Measurements from ENCODE around the gene FLYWCH1.

The FLYWCH1 gene

DNA sequence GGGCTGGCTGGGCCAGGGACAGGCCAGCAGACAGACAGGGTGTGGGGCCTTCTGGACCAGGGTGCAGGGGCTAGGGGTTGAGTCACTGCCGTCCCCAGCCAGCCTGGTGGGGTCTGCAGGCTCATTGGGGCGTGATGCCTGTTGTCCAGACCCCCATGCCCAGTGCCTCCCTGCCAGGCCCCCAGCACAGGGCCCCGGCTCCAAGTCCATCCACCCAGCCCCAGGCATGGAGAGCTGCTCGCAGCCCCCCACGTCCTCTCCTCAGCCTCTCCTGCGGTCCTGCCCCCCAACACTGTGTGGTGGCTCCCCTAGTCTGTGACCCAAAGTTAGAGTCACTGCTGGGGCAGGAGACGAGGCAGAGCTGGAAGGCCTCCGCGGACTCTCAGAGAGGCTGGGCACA lies 75.6 kb downstream of the FLYWCH1 start:
- Mint-ChIP-seq H3K4me3 (no peak overlapping the region), H3K27me3 (peaks cover 37% of the 10 kb centered on the region), H3K4me1 (peaks cover 11% of the 10 kb centered on the region)

DNA sequence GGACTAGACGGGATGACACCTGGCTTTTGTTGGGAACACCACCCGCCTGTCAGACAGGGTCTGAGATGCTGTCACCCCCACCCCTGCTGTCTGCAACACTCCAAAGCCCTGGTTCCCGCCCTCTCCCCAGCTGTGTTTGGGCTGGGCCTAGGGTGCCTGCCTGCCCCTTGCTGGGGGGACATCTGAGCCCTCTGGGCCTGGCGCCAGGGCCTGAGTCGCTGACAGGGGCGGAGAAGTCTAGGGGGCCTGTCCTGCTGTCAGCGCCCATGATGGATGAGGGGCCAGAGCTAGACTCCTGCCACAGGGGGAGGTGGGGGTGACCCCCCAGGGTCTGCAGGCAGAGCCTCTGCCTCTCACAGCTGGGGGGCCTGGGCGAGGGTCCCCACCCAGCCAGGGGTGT lies 76.1 kb downstream of the FLYWCH1 start:
- peaks cover 7% of the 10 kb centered on the region for H3K4me1 Mint-ChIP-seq
- H3K27ac Mint-ChIP-seq, result no peak overlapping the region
- no peak for DNase-seq
- H3K27me3 Mint-ChIP-seq, result peaks cover 31% of the 10 kb centered on the region
- no peak overlapping the region for H3K4me3 Mint-ChIP-seq
- ATAC-seq, result no peak
- no peaks in the 10 kb centered on the region for H3K9me3 Mint-ChIP-seq

More for the DNA sequence above, 75.6 kb downstream of the FLYWCH1 start:
- H3K27ac Mint-ChIP-seq, result no peak overlapping the region
- ATAC-seq (no peak), DNase-seq (no peak)
- H3K9me3 Mint-ChIP-seq, result no peaks in the 10 kb centered on the region

DNA sequence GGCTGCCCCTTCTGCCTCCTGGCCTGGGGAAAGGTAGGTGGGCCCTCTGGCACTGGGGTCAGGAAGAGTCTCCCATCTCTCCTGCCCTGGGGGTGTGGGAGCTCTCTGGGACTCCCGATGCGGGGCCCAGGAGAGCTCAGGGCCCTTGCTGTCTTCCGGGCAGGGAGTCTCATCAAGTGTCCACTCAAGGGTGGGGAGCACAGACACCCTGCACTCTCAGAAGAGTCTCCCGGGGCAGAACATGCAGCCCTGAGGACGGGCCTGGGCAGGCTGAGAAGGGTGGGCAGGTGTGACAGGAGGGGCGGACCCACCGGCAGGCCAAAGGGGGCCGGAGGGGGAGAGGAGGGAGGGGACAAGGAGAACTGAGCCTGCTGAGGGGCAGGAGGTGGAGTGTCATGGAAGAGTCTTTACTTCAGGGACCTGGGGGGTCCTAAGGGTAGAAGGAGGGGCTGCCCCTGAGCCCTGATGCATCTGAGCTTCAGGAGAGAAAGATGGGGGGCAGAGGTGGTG lies 76.9 kb downstream of the FLYWCH1 start:
- Mint-ChIP-seq H3K4me1 (peaks cover 4% of the 10 kb centered on the region), H3K27me3 (peaks cover 26% of the 10 kb centered on the region), H3K27ac (no peak overlapping the region), H3K9me3 (no peaks in the 10 kb centered on the region), H3K4me3 (no peak overlapping the region)
- no peak for ATAC-seq
- no peak for DNase-seq

DNA sequence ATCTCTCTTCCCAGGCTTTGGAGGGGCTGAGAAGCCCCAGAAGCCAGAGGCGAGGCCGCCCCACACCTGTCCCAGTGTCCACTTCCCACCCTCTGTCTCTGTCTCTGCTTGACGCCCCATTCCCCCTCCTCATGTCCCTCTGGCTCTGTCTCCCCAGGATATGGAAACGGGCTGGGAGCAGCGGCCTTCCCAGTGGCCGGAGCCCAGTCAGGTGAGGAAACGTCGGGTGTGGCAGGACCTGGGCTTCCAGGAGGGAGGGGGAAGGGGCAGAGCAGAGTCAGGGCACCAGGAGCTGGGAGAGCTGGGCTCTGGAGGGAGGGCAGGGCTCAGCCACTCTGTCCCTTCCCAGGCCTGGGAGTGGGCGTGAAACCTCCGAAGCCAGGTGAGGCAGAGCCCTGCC lies 79.2 kb downstream of the FLYWCH1 start:
- Mint-ChIP-seq H3K4me3 (no peak overlapping the region), H3K27me3 (peaks cover 22% of the 10 kb centered on the region), H3K27ac (no peak overlapping the region), H3K4me1 (no peaks in the 10 kb centered on the region), H3K9me3 (no peaks in the 10 kb centered on the region)
- ATAC-seq (no peak), DNase-seq (no peak)

DNA sequence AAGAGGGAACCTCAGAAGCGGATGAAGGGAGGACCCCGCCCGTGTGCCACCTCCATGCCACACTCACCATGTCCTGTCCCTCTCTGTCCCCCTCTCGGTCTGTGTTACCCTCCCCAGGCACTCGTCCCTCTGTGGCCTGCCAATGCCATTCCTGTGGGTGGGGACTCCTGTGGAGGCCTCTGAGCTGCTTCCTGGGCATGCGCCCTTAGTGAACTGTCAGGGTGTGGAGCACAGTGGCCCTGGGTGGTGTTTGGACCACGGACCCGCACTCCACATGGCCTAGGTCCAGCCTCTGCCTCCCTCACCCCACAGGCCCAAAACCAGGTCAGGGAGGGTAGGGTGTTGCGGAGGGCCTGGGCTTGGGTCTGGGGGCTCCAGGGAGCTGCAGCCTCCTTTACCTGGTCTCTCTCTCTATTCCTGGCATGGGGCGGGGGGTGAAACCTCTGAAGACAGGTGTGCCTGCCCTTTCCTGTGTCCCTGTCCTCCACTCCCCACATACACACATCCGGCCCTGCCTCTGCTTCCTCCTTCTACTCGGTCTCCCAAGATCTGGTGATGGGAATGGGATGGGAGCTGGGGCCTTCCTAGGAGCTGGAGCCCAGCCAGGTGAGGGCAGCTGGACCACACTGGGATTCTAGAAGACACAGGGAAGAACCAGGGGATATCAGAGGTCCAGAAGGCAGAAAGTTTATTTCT lies 80.0 kb downstream of the FLYWCH1 start:
- Mint-ChIP-seq H3K27me3 (peaks cover 15% of the 10 kb centered on the region), H3K27ac (no peak overlapping the region), H3K4me1 (no peaks in the 10 kb centered on the region), H3K4me3 (no peak overlapping the region), H3K9me3 (no peaks in the 10 kb centered on the region)
- no peak for DNase-seq
- no peak for ATAC-seq

DNA sequence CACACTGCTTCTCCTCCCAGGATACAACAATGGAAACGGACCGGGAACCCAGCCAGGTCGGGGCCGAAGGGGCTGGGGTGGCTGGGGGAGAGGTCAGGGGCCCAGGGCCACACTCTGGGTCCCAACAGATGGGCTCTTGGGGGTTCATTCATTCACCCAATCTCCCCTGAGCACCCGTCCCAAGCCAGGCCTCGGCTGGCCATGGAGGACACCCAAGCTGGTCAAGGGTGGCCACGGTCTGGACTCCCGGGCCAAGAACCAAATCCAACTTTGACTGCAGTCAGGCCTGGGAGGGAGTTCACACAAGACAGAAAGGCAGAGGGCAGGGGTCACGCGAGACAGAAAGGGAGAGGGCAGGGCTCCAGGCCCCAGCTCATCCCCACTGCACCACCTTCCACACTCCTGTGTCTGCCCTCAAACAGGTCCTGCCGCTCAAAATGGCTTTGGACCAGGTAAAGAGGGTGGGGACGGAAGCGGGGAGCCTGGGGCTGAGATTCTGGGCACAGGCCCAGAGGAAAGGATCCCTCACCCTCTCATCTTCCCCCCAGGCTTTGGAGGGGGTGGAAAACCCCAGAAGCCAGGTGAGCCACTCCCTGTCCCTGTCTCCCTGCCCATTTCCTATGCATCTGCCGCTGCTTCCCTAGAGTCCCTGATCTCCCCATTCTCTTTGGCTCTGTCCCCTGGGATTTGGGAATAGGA lies 80.8 kb downstream of the FLYWCH1 start:
- DNase-seq, result no peak
- Mint-ChIP-seq H3K4me3 (no peak overlapping the region), H3K27ac (peak overlapping the region in 1 of 2 donors; percentile 76), H3K4me1 (no peaks in the 10 kb centered on the region), H3K27me3 (peaks cover 12% of the 10 kb centered on the region), H3K9me3 (no peaks in the 10 kb centered on the region)
- no peak for ATAC-seq

DNA sequence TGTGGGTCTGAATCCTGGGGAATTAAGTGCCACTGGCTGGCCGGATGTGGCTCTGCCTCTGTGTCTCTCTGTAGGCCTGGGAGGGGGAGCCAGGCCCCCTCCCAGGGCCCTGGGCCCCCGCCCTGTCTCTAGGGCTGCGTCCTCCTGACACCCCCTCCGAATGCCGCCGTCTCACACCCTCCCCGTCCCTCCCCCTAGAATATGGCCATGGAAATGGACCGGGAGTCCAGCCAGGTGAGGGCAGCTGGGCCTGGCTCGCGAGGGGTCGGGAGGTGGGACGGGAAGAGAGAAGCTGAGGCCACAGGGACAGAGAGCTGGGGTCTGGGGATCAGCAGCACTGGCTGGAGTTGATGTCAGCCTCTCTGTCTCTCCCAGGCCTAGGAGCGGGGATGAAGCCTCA lies 84.6 kb downstream of the FLYWCH1 start:
- ATAC-seq (no peak), DNase-seq (no peak)
- peak overlapping the region in 1 of 2 donors; percentile 42 for H3K27ac Mint-ChIP-seq
- H3K9me3 Mint-ChIP-seq, result no peaks in the 10 kb centered on the region
- H3K4me1 Mint-ChIP-seq, result no peaks in the 10 kb centered on the region
- H3K27me3 Mint-ChIP-seq, result peaks cover 14% of the 10 kb centered on the region
- H3K4me3 Mint-ChIP-seq, result no peak overlapping the region

DNA sequence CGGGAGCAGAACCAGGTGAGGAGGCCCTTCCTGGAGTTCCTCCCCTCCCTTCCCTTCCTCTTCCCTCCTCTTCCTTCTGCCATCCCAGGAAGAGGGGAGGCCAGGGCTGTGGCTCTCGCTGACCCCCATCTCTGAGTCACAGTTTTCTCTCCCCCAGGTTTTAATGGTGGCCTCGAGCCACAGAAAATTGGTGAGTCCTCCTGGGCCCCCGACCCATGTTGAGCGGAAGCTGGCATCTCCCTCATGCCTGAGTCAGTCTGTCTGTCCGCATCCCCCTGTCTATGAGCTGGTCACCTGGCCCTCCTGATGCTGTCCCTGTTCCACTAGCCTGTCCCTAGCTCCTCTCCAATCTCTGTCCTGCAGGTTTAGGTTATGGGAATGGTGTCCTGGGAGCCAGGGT lies 88.2 kb downstream of the FLYWCH1 start:
- Mint-ChIP-seq H3K9me3 (no peaks in the 10 kb centered on the region), H3K27me3 (peaks cover 18% of the 10 kb centered on the region), H3K27ac (peak overlapping the region in 1 of 2 donors; percentile 89), H3K4me3 (no peak overlapping the region), H3K4me1 (peaks cover 4% of the 10 kb centered on the region)
- no peak for DNase-seq
- no peak for ATAC-seq

DNA sequence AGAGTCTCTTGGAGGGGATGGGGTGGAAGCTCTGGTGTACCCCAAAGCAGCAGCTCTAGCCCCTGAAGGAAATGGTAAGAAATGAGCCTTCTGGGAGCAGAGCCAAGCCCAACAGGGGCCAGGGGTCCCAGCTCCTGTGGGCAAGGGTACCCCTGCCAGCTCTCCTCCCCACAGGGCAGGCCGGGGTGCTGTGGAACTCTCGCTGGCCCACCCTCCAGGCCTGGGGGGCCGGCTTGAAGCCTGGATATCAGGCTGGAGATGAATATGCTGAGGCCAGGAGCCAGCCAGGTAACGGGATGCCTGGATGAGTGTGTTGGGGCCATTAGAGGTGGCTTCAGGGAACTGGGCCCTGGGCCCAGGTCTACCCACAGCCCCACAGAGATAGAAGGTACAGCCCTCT lies 88.8 kb downstream of the FLYWCH1 start:
- Mint-ChIP-seq H3K9me3 (no peaks in the 10 kb centered on the region), H3K4me3 (no peak overlapping the region), H3K4me1 (peaks cover 6% of the 10 kb centered on the region), H3K27me3 (peaks cover 22% of the 10 kb centered on the region), H3K27ac (no peak overlapping the region)
- ATAC-seq (no peak), DNase-seq (no peak)

Measured in stimulated activated naive CD8-positive, alpha-beta T cell treated with anti-CD3 and anti-CD28 coated beads, Interleukin-15, amount 100 ng/mL, for 72 hours (primary cell).